Subcutaneous preadipocyte (primary cell): ENCODE results near the gene CARHSP1. TPM values are rescaled to one million over a fixed set of nuclear protein-coding genes. Genes with fewer than 3 reads are reported as not detected.

Experiments
- total RNA-seq: library from RNA; depleted of rRNA; stranded (reverse); fragments of >200 nt; gene quantifications from 2 replicates; pipeline ENCODE4 v1.2.3, GENCODE V29; 2012

The CARHSP1 gene
- 147 and 157 TPM in 2 replicates for total RNA-seq

DNA sequence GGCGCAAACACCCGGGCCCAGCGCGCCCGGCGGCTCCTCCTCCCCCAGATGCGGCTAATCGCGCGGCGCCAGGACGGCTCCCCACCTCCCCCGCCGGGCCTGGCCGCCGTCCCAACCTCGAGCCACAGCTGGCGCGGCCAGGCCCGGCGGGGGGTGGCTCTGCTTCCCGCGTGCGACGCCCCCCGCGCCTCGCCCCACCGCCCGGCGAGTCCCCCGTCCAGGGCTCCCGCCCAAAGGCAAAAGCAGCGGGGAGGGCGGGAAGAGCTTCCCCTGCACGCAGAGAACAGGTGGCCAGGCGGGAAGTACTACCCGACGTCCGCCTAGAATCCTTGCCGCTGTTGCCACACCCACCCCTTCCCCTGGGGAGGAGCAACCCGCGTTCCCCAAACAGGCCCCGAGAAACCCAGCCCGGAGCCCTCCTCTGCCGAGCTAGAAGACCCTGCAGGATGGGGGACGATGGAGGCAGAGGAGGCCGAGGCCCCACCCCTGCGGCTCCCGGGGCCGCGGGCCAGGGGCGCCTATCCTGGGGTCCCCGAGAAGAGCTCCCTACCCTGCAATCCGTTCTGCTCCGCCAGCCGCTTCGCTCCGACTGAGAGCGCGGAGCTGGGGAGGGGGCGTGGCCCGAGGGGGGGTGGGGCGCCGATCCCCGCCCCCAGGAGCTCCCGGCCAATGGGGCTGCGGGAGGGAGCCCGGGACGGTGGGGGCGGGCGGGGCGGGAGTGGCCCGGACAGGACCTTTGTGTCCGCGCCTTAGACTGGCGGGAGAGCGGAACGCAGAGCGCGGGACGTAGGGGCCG, at the start of gene CARHSP1:
Gene CARHSP1 (minus strand): TSS at position 591 of the 796 bp plus-strand sequence. CDS start 9,678 bp downstream, outside the sequence.

DNA sequence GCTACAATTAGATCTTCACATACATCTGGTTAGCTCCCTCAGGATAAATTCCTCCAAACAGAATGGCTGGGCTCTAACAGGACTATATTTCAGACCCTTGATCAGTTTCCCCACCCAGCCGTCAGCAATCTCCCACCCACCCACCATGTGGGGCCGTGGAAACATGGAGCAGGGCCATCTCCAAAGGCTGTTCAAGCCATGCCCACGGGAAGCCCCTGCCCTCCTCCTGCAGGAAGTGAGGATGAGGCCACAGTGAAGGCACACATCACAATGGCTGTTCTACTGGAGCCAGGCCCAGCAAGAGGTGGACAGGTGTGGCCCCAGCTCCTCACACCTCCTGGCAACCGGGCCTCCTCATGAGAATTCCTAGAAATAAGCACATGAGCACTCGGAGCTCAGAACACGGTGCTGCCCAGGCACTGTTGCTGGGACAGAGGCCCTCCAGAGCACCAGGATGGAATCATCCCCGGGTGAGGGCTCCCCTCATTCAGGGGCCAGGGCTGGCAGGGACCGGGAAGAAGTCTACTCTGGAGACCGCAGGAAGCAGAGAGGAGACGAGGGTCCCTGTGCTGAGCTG, 13.3 kb upstream of the CARHSP1 start, which contains the start of gene LITAFD:
Gene LITAFD (plus strand): TSS at position 311 of the 577 bp plus-strand sequence. CDS start 2,005 bp downstream, outside the sequence.

Other genes starting within 250 kb of the CARHSP1 start
- gene METTL22, start 247.3 kb downstream of the CARHSP1 start, total RNA-seq: 27.8 and 30.5 TPM in 2 replicates
- 2.2 TPM in 2 replicates for gene ABAT, start 194.4 kb downstream of the CARHSP1 start, total RNA-seq
- gene TMEM186, start 71.4 kb downstream of the CARHSP1 start, total RNA-seq: 3.5 and 4.0 TPM in 2 replicates
- 33.4 and 44.8 TPM in 2 replicates for gene PMM2, start 71.2 kb downstream of the CARHSP1 start, total RNA-seq
- gene LITAFD, start 13.3 kb upstream of the CARHSP1 start, total RNA-seq: not detected in 2 replicates
- 37.1 and 57.7 TPM in 2 replicates for gene USP7, start 94.9 kb upstream of the CARHSP1 start, total RNA-seq
- gene HAPSTR1, start 222.6 kb upstream of the CARHSP1 start, total RNA-seq: 47.8 and 59.6 TPM in 2 replicates